Measurements from ENCODE around the gene G3BP2.
"Not testable (repeated sequence)": the region's sequence is repeated elsewhere in the genome, so short reads cannot be mapped to it uniquely, and the experiment has no call there.

G3BP2 gene

DNA sequence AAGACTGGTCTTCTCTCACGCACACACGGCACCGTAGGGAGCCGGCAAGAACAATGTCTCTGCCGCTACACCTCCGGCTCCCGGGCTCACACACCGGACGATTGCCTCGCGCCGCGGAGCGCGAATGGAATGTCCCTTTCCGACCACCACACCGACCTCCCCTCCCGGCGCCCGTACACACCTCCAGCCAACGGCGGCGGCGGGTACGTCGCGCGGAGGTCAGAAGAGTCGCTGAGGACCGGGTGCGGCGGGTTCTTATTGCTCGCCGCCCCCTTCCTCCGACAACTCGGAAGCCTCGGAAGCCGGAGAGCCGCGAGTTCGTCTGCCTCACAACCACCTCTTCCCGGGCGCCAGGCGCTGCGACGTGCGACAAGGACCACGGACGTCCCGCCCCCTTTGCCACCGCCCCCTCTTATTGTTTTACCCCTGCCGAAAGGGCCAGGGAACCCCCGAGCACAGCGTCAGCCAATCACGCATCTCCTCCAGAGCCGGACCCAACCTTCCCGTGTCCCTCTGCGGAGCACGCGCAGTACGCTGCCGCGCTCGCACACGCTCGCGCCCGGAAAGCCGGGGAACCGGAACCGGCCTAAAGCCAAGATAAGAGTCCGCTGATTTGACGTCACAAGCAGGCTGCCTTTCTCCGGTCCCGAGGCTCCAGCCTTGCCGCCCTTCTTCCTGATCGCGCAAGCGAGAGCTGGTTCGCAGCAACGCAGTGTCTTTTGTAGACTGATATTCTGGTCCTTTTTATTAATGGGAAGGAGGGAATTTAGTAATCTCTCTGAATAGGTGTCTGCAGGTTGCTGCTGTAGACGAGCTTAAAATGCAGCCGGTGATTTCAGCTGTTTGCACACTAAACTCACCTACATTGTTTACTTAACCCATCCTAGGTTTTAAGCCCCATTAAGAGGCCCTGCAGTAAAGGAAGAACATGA, at the start of gene G3BP2:
G3BP2 (minus strand) TSS at position 385 of the 932 bp plus-strand sequence. CDS start 11,386 bp downstream, outside the sequence.
- H3K27ac Mint-ChIP-seq = peak within 1 kb of the TSS; percentile 99
- H3K27me3 Mint-ChIP-seq (ENCODE audit: low read depth, poor library complexity) = peaks cover 3% of the 10 kb centered on the region
- H3K4me3 Mint-ChIP-seq = peak within 1 kb of the TSS; percentile 95
- peaks cover 45% of the 10 kb centered on the region for H3K4me1 Mint-ChIP-seq
- peak; percentile 95 for DNase-seq
- TF ChIP-seq, protein P1, sequence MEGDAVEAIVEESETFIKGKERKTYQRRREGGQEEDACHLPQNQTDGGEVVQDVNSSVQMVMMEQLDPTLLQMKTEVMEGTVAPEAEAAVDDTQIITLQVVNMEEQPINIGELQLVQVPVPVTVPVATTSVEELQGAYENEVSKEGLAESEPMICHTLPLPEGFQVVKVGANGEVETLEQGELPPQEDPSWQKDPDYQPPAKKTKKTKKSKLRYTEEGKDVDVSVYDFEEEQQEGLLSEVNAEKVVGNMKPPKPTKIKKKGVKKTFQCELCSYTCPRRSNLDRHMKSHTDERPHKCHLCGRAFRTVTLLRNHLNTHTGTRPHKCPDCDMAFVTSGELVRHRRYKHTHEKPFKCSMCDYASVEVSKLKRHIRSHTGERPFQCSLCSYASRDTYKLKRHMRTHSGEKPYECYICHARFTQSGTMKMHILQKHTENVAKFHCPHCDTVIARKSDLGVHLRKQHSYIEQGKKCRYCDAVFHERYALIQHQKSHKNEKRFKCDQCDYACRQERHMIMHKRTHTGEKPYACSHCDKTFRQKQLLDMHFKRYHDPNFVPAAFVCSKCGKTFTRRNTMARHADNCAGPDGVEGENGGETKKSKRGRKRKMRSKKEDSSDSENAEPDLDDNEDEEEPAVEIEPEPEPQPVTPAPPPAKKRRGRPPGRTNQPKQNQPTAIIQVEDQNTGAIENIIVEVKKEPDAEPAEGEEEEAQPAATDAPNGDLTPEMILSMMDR (IDR thresholded peaks at IDR 0.05) = no peak
- H3K36me3 Mint-ChIP-seq (ENCODE audit: low read depth) = no peaks in the 10 kb centered on the region
- no peaks in the 10 kb centered on the region for H3K9me3 Mint-ChIP-seq

DNA sequence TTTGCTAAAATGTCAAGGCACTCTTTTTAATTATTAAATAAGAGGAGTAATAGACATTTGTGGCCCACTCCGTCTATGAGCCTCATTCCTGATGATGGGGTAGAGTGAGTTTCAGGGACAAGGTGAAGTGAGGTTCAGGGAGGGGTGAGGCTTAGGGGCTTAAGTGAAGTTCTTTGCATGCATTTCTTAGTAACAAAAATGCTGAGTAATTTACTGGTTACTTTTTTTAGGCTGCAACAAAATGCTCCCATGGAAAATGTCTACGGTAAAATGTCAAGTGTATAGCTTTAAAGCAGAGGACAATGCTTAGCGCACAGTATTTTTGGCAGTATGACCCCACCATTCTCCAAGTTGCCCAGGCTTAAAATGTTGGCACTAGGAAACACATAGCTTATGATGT, 49.2 kb upstream of the G3BP2 start:
- TF ChIP-seq, protein P1 (IDR thresholded peaks at IDR 0.05) = no peak
- H3K36me3 Mint-ChIP-seq (ENCODE audit: low read depth) = peaks cover 27% of the 10 kb centered on the region
- DNase-seq = no peak
- H3K27me3 Mint-ChIP-seq (ENCODE audit: low read depth, poor library complexity) = no peaks in the 10 kb centered on the region
- H3K4me1 Mint-ChIP-seq = peaks cover 48% of the 10 kb centered on the region
- H3K27ac Mint-ChIP-seq = no peak overlapping the region
- H3K9me3 Mint-ChIP-seq = peaks cover 3% of the 10 kb centered on the region
- H3K4me3 Mint-ChIP-seq = peak overlapping the region; percentile 54

DNA sequence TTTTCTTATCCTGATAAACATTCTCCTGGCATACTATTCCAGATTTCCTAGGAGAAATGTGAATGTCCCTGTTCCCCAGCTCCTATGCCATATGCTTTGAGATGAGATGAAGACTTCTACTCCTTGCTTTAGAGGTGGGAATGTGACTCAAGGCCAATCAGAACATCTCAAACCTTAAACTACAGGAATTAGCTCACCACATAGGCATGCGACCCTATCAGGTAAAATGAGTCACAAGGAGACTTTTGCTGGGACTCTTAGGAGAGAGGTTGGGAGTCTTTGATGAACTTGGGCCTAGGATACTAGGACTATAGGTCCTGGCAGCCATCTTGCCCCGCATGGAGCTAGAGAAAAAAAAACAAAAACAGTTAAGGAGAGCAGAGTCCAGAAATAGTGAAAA, 45.3 kb upstream of the G3BP2 start:
- TF ChIP-seq, protein P1 (IDR thresholded peaks at IDR 0.05) = no peak
- Mint-ChIP-seq H3K36me3 (ENCODE audit: low read depth) (peaks cover 38% of the 10 kb centered on the region), H3K4me3 (no peak overlapping the region), H3K9me3 (peaks cover 3% of the 10 kb centered on the region), H3K27ac (no peak overlapping the region), H3K27me3 (ENCODE audit: low read depth, poor library complexity) (no peaks in the 10 kb centered on the region), H3K4me1 (peaks cover 34% of the 10 kb centered on the region)
- DNase-seq = no peak

DNA sequence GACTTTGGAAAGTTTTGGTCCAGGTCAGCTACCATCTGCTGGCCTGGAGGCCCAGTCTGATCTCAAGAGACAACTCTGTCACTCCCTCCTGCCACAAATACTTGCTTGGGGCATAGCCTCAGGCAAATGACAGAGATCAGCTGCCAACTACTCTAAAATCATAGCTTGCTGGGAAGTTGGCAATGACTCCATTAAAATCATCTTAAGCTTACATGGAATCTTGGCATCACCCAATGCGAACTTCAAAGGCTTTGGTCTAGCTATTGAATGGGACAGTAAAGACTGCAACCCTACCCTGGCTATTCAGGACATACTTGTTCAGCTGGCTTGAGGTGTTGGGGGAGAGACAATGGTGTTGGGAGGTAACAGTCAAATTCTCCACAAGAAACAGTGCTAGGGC, 44.2 kb upstream of the G3BP2 start:
- Mint-ChIP-seq H3K9me3 (peaks cover 3% of the 10 kb centered on the region), H3K36me3 (ENCODE audit: low read depth) (peaks cover 38% of the 10 kb centered on the region), H3K4me1 (peaks cover 23% of the 10 kb centered on the region), H3K27ac (no peak overlapping the region), H3K27me3 (ENCODE audit: low read depth, poor library complexity) (no peaks in the 10 kb centered on the region), H3K4me3 (no peak overlapping the region)
- TF ChIP-seq, protein P1 (IDR thresholded peaks at IDR 0.05) = no peak
- DNase-seq = no peak

DNA sequence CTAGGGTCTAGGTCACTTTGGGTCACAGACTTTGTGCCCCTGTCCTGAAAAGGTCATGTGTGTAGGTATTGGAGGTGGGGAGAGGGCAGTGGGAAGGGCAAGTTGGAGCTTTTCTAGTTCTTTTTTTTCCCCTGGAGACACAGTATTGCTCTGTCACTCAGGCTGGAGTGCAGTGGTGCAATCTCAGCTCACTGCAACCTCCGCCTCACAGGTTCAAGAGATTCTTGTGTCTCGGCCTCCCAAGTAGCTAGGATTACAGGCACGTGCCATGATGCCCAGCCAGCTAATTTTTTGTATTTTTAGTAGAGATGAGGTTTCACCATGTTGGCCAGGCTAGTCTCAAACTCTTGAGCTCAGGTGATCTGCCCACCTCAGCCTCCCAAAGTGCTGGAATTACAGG, 42.8 kb upstream of the G3BP2 start:
- not testable (repeated sequence) for H3K27me3 Mint-ChIP-seq (ENCODE audit: low read depth, poor library complexity); H3K27ac Mint-ChIP-seq; H3K4me3 Mint-ChIP-seq; DNase-seq; H3K9me3 Mint-ChIP-seq
- H3K36me3 Mint-ChIP-seq (ENCODE audit: low read depth) = peaks cover 31% of the 10 kb centered on the region
- peaks cover 14% of the 10 kb centered on the region for H3K4me1 Mint-ChIP-seq

DNA sequence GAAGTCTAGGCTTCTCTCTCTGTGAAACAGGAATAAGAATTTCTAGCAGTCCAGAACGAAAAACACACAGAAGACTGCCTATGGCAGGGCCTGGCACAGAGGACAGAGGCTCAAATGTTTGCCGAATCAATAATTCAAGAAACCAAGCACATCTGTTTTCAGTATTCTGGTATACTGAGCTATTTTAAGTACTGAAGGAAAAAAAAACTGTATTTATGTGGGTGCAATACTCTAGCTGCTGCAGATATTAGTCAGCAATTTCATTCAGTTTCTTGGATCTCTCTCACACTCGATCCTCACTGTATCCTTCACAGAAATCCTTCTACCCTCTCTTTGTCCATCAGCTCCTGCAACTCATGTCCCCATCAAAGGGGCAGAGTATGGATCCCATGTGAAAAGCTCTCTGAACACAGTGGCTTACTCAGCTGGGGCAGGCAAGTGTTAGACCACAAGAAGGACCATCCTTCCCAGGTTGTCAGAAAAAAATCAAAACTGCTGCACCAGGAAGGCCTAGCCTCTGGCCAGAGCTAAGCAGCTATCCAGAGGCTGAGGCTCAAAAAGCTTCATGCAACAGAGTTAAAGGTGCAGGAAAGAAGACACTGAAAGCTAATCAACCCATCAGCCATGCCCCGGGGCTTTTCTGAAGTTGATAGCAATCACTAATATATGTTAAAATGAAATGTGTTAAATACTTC, 42.0 kb upstream of the G3BP2 start:
- H3K4me3 Mint-ChIP-seq = no peak overlapping the region

More for the DNA sequence above, 42.0 kb upstream of the G3BP2 start:
- Mint-ChIP-seq H3K27ac (no peak overlapping the region), H3K9me3 (peaks cover 3% of the 10 kb centered on the region), H3K36me3 (ENCODE audit: low read depth) (peaks cover 31% of the 10 kb centered on the region), H3K4me1 (peaks cover 14% of the 10 kb centered on the region), H3K27me3 (ENCODE audit: low read depth, poor library complexity) (no peaks in the 10 kb centered on the region)
- TF ChIP-seq, protein P1 (IDR thresholded peaks at IDR 0.05) = no peak
- no peak for DNase-seq

Measured in nephron progenitor cell (in vitro differentiated cells).